Trophoblast cell (in vitro differentiated cells and primary cell): ENCODE data around the gene GPR52. TPM values are rescaled to one million over a fixed set of nuclear protein-coding genes. Genes with fewer than 3 reads are reported as not detected.

Experiments used
- DNase-seq, 2 donors: peaks; one replicate each; pipeline ENCODE4 v3.0.0-alpha.2; 2016
- H2AFZ ChIP-seq: 2 replicates; pipeline ENCODE4 v1.6.1; 2013; ENCODE audit warnings: low read length, moderate library complexity, mild to moderate bottlenecking; ENCODE audit not compliant: insufficient read depth, poor library complexity
- H2AK5ac ChIP-seq: 2 replicates; pipeline ENCODE4 v1.6.1; 2013; ENCODE audit warnings: mild to moderate bottlenecking, low read length
- H2BK120ac ChIP-seq: 2 replicates; pipeline ENCODE4 v1.6.1; 2013; ENCODE audit warnings: low read length, mild to moderate bottlenecking, moderate library complexity; ENCODE audit not compliant: insufficient read depth, poor library complexity
- H2BK12ac ChIP-seq: 2 replicates; pipeline ENCODE4 v1.6.1; 2013; ENCODE audit warnings: mild to moderate bottlenecking, low read length, moderate library complexity
- H2BK5ac ChIP-seq: 2 replicates; pipeline ENCODE4 v1.6.1; 2013; ENCODE audit warnings: low read length, low read depth, moderate library complexity, mild to moderate bottlenecking; ENCODE audit not compliant: poor library complexity
- H3K14ac ChIP-seq: 2 replicates; pipeline ENCODE4 v1.6.1; 2013; ENCODE audit warnings: mild to moderate bottlenecking, low read length
- H3K18ac ChIP-seq: 2 replicates; pipeline ENCODE4 v1.6.1; 2013; ENCODE audit warnings: mild to moderate bottlenecking, low read length
- H3K23ac ChIP-seq: 2 replicates; pipeline ENCODE4 v1.6.1; 2013; ENCODE audit warnings: low read length
- H3K27ac ChIP-seq: 2 replicates; pipeline ENCODE4 v1.5.1; 2013; ENCODE audit warnings: low read depth, mild to moderate bottlenecking, inconsistent platforms, low read length, moderate library complexity
- H3K27me3 ChIP-seq: 2 replicates; pipeline ENCODE4 v1.6.1; 2013; ENCODE audit warnings: inconsistent platforms, mild to moderate bottlenecking, low read length, moderate library complexity; ENCODE audit not compliant: insufficient read depth
- H3K36me3 ChIP-seq, 2 experiments: 1 replicate in 1 of 2; 2 replicates in 1 of 2; pipeline ENCODE4 v1.6.1; 2013; ENCODE audit warnings: low read length in 2 of 2, mild to moderate bottlenecking in 2 of 2, moderate library complexity in 1 of 2; ENCODE audit not compliant: insufficient read depth in 2 of 2, control insufficient read depth in 1 of 2
- H3K4ac ChIP-seq: 2 replicates; pipeline ENCODE4 v1.6.1; 2013; ENCODE audit warnings: low read depth, mild to moderate bottlenecking, low read length, moderate library complexity
- H3K4me1 ChIP-seq, 2 experiments: 1 replicate in 1 of 2; 2 replicates in 1 of 2; pipeline ENCODE4 v1.6.1; 2013; ENCODE audit warnings: low read length in 2 of 2, mild to moderate bottlenecking in 2 of 2, moderate library complexity in 1 of 2; ENCODE audit not compliant: insufficient read depth in 2 of 2, control insufficient read depth in 1 of 2
- H3K4me2 ChIP-seq: 2 replicates; pipeline ENCODE4 v1.6.1; 2013; ENCODE audit warnings: inconsistent platforms, mild to moderate bottlenecking, low read length, moderate library complexity
- H3K4me3 ChIP-seq: 2 replicates; pipeline ENCODE4 v1.5.1; 2013; ENCODE audit warnings: mild to moderate bottlenecking, low read depth, low read length, inconsistent platforms
- H3K79me1 ChIP-seq: one replicate; pipeline ENCODE4 v1.6.1; 2013; ENCODE audit warnings: low read length
- H3K79me2 ChIP-seq: 2 replicates; pipeline ENCODE4 v1.6.1; 2013; ENCODE audit warnings: low read length, mild to moderate bottlenecking; ENCODE audit not compliant: control insufficient read depth, insufficient read depth, poor library complexity
- H3K9ac ChIP-seq: 2 replicates; pipeline ENCODE4 v1.6.1; 2013; ENCODE audit warnings: mild to moderate bottlenecking, low read length
- H3K9me3 ChIP-seq: 2 replicates; pipeline ENCODE4 v1.6.1; 2013; ENCODE audit warnings: low read depth, mild to moderate bottlenecking, control low read depth, inconsistent platforms, low read length; ENCODE audit not compliant: insufficient read depth
- H4K12ac ChIP-seq: 2 replicates; pipeline ENCODE4 v1.6.1; 2013; ENCODE audit warnings: low read depth, mild to moderate bottlenecking, low read length, moderate library complexity
- H4K8ac ChIP-seq: 2 replicates; pipeline ENCODE4 v1.6.1; 2013; ENCODE audit warnings: low read depth, mild to moderate bottlenecking, low read length, moderate library complexity
- H4K91ac ChIP-seq: one replicate; pipeline ENCODE4 v1.6.1; 2013; ENCODE audit warnings: low read depth, mild to moderate bottlenecking, low read length, moderate library complexity
- WGBS: extraction: QIAGEN DNeasy Blood & Tissue Kit; methylation state at CpG from one replicate; pipeline ENCODE4 v1.1.7; 2013; ENCODE audit warnings: missing lambda C conversion rate; ENCODE audit not compliant: insufficient read length, insufficient coverage; ENCODE audit errors: extremely low coverage; 5-methylcytosine and 5-hydroxymethylcytosine counted together
- polyA plus RNA-seq: library from polyadenylated mRNA; stranded (reverse); fragments of 200-250 nt; gene quantifications from 2 replicates; pipeline ENCODE4 v1.2.3, GENCODE V29; 2013

Gene GPR52
- not detected in 2 replicates for polyA plus RNA-seq

DNA sequence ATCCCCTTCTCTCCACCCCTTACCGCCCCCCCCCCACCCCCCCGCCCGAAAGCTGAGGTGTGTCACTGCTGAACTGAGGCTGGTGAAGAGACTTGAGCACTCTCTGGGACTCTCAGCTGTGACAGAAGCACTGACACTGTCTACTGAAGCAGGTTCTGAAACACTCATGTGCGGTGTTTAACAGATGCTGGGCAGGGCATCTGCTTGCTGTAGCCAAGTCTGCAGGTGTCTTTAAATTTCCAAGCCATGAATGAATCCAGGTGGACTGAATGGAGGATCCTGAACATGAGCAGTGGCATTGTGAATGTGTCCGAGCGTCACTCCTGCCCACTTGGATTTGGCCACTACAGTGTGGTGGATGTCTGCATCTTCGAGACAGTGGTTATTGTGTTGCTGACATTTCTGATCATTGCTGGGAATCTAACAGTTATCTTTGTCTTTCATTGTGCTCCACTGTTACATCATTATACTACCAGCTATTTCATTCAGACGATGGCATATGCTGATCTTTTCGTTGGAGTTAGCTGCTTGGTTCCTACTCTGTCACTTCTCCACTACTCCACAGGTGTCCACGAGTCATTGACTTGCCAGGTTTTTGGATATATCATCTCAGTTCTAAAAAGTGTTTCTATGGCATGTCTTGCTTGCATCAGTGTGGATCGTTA is at the start of gene GPR52:
GPR52 (plus strand) TSS at position 99 of the 665 bp plus-strand sequence; CDS start at position 247, 148 bp downstream.
- no CpG with 5 or more reads among the region's 11 CpGs for WGBS
- H3K4me1 ChIP-seq = no peaks in the 10 kb centered on the region
- no peaks in the 10 kb centered on the region for H3K27me3 ChIP-seq
- no peaks in the 10 kb centered on the region for H3K36me3 ChIP-seq
- no peak within 1 kb of the TSS for H2BK5ac ChIP-seq
- no peak within 1 kb of the TSS for H4K12ac ChIP-seq
- no peak for DNase-seq
- no peaks in the 10 kb centered on the region for H3K9me3 ChIP-seq
- H3K23ac ChIP-seq = no peak within 1 kb of the TSS
- no peak within 1 kb of the TSS for H3K4me2 ChIP-seq
- H2BK12ac ChIP-seq = no peak within 1 kb of the TSS
- no peaks in the 10 kb centered on the region for H3K79me2 ChIP-seq
- no peak within 1 kb of the TSS for H4K8ac ChIP-seq
- no peaks in the 10 kb centered on the region for H3K79me1 ChIP-seq
- H2BK120ac ChIP-seq = no peak within 1 kb of the TSS
- H3K14ac ChIP-seq = no peak within 1 kb of the TSS
- no peak within 1 kb of the TSS for H4K91ac ChIP-seq
- no peak within 1 kb of the TSS for H2AFZ ChIP-seq
- H3K18ac ChIP-seq = no peak within 1 kb of the TSS
- no peak within 1 kb of the TSS for H3K27ac ChIP-seq
- H3K4me3 ChIP-seq = no peak within 1 kb of the TSS
- no peak within 1 kb of the TSS for H3K9ac ChIP-seq
- no peak within 1 kb of the TSS for H2AK5ac ChIP-seq
- no peak within 1 kb of the TSS for H3K4ac ChIP-seq

DNA sequence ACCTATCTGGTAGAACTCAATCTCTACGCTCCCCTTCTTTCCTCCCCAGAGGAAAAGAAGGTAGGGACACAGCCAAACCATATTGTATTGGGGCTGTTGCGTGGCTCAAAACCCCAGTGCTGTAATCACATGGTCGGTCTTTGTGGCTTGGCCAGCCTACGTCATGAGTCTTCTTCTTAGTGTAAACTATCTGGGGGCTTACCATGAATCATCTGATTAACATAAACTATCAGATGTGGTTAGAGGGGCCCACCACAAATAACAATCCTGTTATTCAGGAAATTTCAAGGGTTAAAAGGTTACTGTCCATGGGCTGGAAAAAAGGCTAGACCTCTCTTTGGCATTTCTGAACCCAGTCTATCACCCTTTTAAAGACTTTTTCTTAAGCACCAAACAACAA is 49.5 kb upstream of the GPR52 start:
- Histone ChIP-seq H3K9ac (no peak overlapping the region), H3K4me1 (no peaks in the 10 kb centered on the region), H2AK5ac (no peak overlapping the region), H3K4me3 (no peak overlapping the region), H3K4ac (no peak overlapping the region), H2AFZ (no peak overlapping the region), H3K18ac (no peak overlapping the region), H3K9me3 (no peaks in the 10 kb centered on the region), H3K36me3 (no peaks in the 10 kb centered on the region), H3K27ac (no peak overlapping the region), H2BK12ac (no peak overlapping the region), H3K79me1 (no peaks in the 10 kb centered on the region), H3K14ac (no peak overlapping the region), H4K12ac (no peak overlapping the region), H2BK5ac (no peak overlapping the region), H2BK120ac (no peak overlapping the region), H3K27me3 (no peaks in the 10 kb centered on the region), H3K4me2 (no peak overlapping the region), H4K8ac (no peak overlapping the region), H3K79me2 (no peaks in the 10 kb centered on the region), H4K91ac (no peak overlapping the region), H3K23ac (no peak overlapping the region)
- WGBS = no CpG with 5 or more reads among the region's 4 CpGs
- DNase-seq = no peak

GRCh38 chr1:174399211-174399610 is 48.6 kb upstream of the GPR52 start:
- Histone ChIP-seq H3K27ac (no peak overlapping the region), H3K14ac (no peak overlapping the region), H3K4ac (no peak overlapping the region), H3K18ac (no peak overlapping the region), H3K23ac (no peak overlapping the region), H3K4me2 (no peak overlapping the region), H3K79me1 (no peaks in the 10 kb centered on the region), H3K9me3 (no peaks in the 10 kb centered on the region), H2BK12ac (no peak overlapping the region), H4K8ac (no peak overlapping the region), H3K9ac (no peak overlapping the region), H4K91ac (no peak overlapping the region), H2AFZ (no peak overlapping the region), H3K4me1 (no peaks in the 10 kb centered on the region), H4K12ac (no peak overlapping the region), H3K79me2 (no peaks in the 10 kb centered on the region), H2BK120ac (no peak overlapping the region), H3K36me3 (no peaks in the 10 kb centered on the region), H2BK5ac (no peak overlapping the region), H2AK5ac (no peak overlapping the region), H3K27me3 (no peaks in the 10 kb centered on the region), H3K4me3 (no peak overlapping the region)
- no CpG with 5 or more reads among the region's 1 CpG for WGBS
- no peak for DNase-seq

DNA sequence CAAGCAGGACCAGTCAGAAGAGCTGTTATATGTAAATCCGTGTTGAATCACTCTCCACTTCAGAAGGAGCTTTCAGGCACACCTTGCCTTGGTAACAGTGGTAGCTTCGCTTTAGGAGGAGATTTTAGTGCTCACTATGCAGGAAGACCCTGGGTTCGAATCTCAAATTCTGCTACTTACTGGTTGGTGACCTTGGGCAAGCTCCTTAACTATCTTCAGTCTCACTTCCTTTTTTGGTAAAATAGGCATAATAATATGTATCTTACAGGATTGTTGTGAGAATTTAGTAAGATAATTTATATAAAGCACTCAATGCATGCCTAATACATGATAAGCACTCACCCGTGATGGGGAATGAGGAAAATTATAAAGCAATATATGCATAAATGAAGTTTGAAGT is 46.7 kb upstream of the GPR52 start:
- H3K4me1 ChIP-seq = no peaks in the 10 kb centered on the region
- H4K8ac ChIP-seq = no peak overlapping the region
- no peak overlapping the region for H3K4me2 ChIP-seq
- no peak overlapping the region for H2BK12ac ChIP-seq
- H2BK120ac ChIP-seq = no peak overlapping the region
- H3K4me3 ChIP-seq = no peak overlapping the region
- H3K23ac ChIP-seq = no peak overlapping the region
- H3K14ac ChIP-seq = no peak overlapping the region
- H3K4ac ChIP-seq = no peak overlapping the region
- no peaks in the 10 kb centered on the region for H3K79me1 ChIP-seq
- H3K79me2 ChIP-seq = no peaks in the 10 kb centered on the region
- no peak overlapping the region for H2AK5ac ChIP-seq
- H2AFZ ChIP-seq = no peak overlapping the region
- no peak overlapping the region for H4K12ac ChIP-seq
- WGBS = no CpG with 5 or more reads among the region's 4 CpGs
- H3K18ac ChIP-seq = no peak overlapping the region
- H3K36me3 ChIP-seq = no peaks in the 10 kb centered on the region
- no peak overlapping the region for H4K91ac ChIP-seq
- H3K9ac ChIP-seq = no peak overlapping the region
- no peak overlapping the region for H2BK5ac ChIP-seq
- no peaks in the 10 kb centered on the region for H3K9me3 ChIP-seq
- no peak for DNase-seq
- H3K27ac ChIP-seq = no peak overlapping the region
- no peaks in the 10 kb centered on the region for H3K27me3 ChIP-seq
